Measurements from ENCODE around the gene SLMAP.
A peak's percentile ranks its signal among the peaks of the same experiment; 100 is the strongest.

Gene SLMAP

DNA sequence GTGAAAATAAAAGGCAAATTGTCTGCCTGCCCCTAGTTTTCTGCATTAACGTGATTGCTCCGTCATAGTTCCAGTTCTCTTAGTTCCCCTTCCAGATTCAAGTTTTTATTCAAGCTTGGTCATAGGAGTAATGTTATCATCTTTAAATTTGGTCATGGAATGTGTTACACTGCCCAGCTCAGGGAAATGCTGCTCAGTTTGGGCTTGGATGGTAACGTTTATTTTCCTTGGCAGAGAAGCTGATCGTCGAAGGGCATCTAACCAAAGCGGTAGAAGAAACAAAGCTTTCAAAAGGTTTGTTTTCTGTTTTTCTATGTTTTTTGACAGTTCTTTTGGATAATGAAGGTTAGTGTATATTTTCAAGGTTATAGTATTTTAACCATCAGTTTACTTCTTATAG, 133.7 kb downstream of the SLMAP start:
- H3K9me3 Mint-ChIP-seq: no peaks in the 10 kb centered on the region
- H3K36me3 Mint-ChIP-seq: peaks cover 37 to 43% of the 10 kb centered on the region in 2 donors
- DNase-seq: no peak
- no peak overlapping the region for H3K27ac Mint-ChIP-seq
- H3K27me3 Mint-ChIP-seq: no peaks in the 10 kb centered on the region
- no peaks in the 10 kb centered on the region for H3K4me1 Mint-ChIP-seq
- ATAC-seq (replicated peaks): no peak
- no peak overlapping the region for H3K4me3 Mint-ChIP-seq

DNA sequence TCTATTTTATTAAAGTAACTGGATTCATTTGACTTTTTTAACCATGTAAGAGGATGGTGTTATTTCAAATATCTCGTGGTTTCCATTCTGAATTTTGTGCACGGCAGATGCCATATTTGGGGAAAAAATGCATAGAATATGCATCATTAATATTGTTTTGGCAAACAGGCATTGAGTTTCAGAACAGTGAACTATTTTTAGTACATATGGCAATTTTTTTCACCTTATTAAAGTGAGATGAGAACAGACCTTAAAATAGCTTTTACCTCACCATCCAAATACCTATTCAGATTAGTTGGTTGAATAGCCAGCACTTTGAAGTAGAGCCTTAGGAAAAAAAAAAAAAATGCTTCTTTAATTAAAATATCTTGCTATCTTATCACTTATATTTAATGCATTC, 134.8 kb downstream of the SLMAP start:
- Mint-ChIP-seq H3K27me3 (no peaks in the 10 kb centered on the region), H3K9me3 (no peaks in the 10 kb centered on the region), H3K36me3 (peaks cover 29 to 35% of the 10 kb centered on the region in 2 donors), H3K27ac (no peak overlapping the region), H3K4me1 (no peaks in the 10 kb centered on the region), H3K4me3 (no peak overlapping the region)
- DNase-seq (no peak), ATAC-seq (replicated peaks) (no peak)

DNA sequence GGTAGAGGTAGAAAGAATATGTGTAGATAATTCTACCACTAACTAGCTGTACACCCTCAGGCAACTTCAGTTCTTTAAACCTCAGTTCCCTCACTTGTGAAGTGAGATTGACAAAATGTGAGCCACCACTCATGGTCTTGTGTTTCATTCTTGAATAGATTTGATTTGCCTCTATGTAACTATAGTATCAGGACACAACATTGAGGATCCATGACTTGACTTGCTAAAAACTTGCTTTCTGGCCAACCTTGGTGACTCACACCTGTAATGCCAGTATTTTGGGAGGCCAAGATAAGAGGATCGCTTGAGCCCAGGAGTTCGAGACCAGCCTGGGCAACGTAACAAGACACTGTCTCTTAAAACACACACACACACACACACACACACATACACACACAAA, 136.3 kb downstream of the SLMAP start:
- no peaks in the 10 kb centered on the region for H3K27me3 Mint-ChIP-seq
- no peak for DNase-seq
- peaks cover 27 to 38% of the 10 kb centered on the region in 2 donors for H3K36me3 Mint-ChIP-seq
- H3K4me1 Mint-ChIP-seq: no peaks in the 10 kb centered on the region
- no peak for ATAC-seq (replicated peaks)
- H3K9me3 Mint-ChIP-seq: no peaks in the 10 kb centered on the region
- no peak overlapping the region for H3K4me3 Mint-ChIP-seq
- peak overlapping the region; percentile 42 for H3K27ac Mint-ChIP-seq

DNA sequence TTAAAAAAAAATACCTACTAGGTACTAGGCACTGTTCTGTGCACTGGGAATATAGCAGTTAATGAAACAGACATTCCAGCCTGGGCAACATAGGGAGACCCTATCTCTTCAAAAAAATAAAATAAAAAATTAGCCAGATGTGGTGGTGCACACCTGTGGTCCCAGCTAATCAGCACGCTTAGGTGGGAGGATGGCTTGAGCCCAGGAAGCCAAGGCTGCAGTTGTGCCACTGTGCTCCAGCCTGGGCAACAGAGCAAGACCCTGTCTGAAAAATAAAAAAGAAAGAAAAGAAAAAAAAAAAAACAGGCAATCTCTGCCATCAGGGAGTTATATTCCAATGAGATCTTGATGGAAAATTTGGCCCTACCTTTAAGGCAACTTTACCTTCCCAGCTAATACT, 137.0 kb downstream of the SLMAP start:
- Mint-ChIP-seq H3K36me3 (peaks cover 24 to 38% of the 10 kb centered on the region in 2 donors), H3K4me1 (no peaks in the 10 kb centered on the region), H3K9me3 (no peaks in the 10 kb centered on the region), H3K4me3 (no peak overlapping the region), H3K27me3 (no peaks in the 10 kb centered on the region), H3K27ac (no peak overlapping the region)
- ATAC-seq (replicated peaks) (no peak), DNase-seq (no peak)

DNA sequence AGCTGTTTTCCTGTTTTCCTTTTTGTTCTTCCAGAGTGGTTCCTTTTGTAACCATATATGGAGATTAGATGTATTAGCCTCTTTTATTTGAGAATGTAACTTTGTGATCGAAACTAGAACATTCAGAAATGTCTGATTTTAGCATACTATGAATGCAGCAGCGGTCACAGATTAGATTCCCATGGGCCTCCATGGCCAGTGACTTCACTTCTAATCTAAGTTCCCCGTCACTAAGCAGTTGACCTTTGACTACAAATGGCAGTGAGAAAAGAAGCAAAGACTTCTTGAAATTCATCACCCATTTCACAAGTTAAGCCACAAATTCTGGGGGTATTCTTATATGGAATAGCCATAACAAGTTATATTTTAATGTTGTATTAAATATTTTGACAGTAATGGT, 137.6 kb downstream of the SLMAP start:
- no peaks in the 10 kb centered on the region for H3K27me3 Mint-ChIP-seq
- H3K27ac Mint-ChIP-seq: no peak overlapping the region
- no peaks in the 10 kb centered on the region for H3K9me3 Mint-ChIP-seq
- no peaks in the 10 kb centered on the region for H3K4me1 Mint-ChIP-seq
- peaks cover 25 to 41% of the 10 kb centered on the region in 2 donors for H3K36me3 Mint-ChIP-seq
- H3K4me3 Mint-ChIP-seq: no peak overlapping the region
- ATAC-seq (replicated peaks) (no peak), DNase-seq (no peak)

DNA sequence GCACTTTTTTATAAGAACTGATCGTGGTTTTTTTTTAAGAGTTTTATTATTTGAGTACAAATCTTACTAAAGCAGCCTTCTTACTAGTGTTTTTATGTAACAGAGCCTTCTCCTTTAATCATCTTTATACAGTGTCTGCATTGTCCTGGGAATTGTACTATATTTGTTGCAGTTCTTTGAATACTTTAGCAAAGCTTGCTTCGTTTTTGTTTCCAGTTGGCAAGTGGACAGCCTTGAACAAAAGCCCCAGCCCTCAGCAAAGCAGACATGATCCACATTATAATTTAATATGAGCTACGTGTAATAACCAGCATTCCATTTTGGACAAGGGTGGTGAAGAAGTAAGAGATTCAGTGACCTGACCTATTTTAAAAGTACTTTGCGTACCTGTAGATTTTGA, 139.9 kb downstream of the SLMAP start:
- no peak overlapping the region for H3K27ac Mint-ChIP-seq
- H3K27me3 Mint-ChIP-seq: no peaks in the 10 kb centered on the region
- ATAC-seq (replicated peaks) (no peak), DNase-seq (no peak)
- H3K4me3 Mint-ChIP-seq: no peak overlapping the region
- H3K4me1 Mint-ChIP-seq: no peaks in the 10 kb centered on the region
- peaks cover 27 to 49% of the 10 kb centered on the region in 2 donors for H3K36me3 Mint-ChIP-seq
- no peaks in the 10 kb centered on the region for H3K9me3 Mint-ChIP-seq

DNA sequence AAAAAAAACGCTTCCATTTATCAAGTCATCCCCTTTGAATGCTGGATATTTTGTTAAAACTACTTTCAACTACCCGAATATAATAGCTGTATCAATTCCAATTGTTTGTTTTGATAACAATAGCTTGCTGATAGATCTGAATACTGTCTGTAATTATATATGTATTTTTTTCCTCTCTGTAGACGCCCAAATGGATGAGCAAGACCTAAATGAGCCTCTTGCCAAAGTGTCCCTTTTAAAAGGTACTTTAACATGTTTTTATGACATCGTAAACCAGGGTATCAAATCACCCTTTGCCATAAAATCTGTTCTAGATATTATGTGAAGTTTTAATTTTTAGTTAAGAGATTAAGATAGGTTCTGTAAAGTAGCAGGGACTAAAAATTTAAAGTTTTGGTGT, 140.6 kb downstream of the SLMAP start:
- Mint-ChIP-seq H3K4me1 (no peaks in the 10 kb centered on the region), H3K27me3 (no peaks in the 10 kb centered on the region), H3K4me3 (no peak overlapping the region), H3K27ac (no peak overlapping the region), H3K9me3 (no peaks in the 10 kb centered on the region), H3K36me3 (peaks cover 32 to 56% of the 10 kb centered on the region in 2 donors)
- DNase-seq (no peak), ATAC-seq (replicated peaks) (no peak)

DNA sequence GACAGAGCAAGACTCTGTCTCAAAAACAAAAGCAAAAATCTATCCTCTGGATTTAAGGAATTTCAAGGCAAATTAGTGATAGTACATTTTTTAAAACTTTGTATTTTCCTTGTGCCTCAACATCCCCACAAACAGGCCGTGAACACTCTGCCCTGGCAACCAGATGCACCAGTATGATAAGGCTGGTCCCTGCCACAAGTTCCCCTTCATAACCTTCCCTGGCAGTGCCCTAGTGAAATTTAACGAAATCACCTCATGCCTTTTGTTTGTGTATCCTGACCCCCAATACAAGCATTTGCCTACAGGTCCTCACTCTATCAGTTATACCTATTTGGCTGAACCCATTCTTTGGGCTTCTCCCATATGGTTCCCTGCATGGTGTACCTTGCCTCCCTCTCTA, 144.7 kb downstream of the SLMAP start:
- Mint-ChIP-seq H3K36me3 (peaks cover 37 to 61% of the 10 kb centered on the region in 2 donors), H3K4me1 (no peaks in the 10 kb centered on the region), H3K9me3 (no peaks in the 10 kb centered on the region), H3K4me3 (no peak overlapping the region), H3K27me3 (no peaks in the 10 kb centered on the region), H3K27ac (no peak overlapping the region)
- no peak for DNase-seq
- ATAC-seq (replicated peaks): no peak

DNA sequence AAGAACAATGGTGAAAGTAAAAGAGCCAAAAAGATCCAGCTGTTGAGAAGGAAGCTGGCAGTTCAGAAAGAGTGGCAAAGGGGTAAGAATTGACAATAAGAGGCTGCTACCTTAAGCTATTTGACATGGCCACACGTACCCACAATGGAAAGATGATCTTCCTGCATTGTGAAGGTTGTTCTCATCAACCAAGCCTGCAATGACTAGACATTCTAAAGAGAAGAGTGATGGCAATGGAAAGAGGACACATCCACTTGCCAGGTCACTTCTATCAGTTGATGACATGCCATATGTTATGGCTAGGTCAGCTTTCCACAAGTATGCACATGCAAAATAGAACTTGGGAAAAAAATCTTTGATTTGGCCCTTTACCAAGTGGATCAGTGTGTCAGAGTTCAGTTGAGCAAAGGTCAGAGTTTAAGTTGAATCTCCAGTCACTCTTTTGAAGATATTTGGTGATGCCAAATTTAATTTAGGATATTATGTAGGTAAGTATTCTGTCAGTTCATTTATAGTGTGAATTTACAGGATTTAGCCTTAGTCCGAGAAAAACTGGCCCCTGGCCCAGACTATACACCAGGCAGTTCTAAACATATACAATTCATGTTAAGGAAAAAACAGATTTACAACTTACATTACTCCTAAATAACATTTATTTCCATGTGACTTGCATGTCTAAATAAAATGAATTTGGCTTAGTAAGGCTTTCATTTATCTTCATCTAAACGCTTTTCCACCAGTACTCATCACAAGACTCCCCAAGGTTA, 147.2 kb downstream of the SLMAP start:
- peaks cover 28 to 43% of the 10 kb centered on the region in 2 donors for H3K36me3 Mint-ChIP-seq
- H3K4me3 Mint-ChIP-seq: no peak overlapping the region
- H3K9me3 Mint-ChIP-seq: no peaks in the 10 kb centered on the region
- DNase-seq (no peak), ATAC-seq (replicated peaks) (no peak)
- no peaks in the 10 kb centered on the region for H3K4me1 Mint-ChIP-seq
- no peaks in the 10 kb centered on the region for H3K27me3 Mint-ChIP-seq
- H3K27ac Mint-ChIP-seq: no peak overlapping the region

DNA sequence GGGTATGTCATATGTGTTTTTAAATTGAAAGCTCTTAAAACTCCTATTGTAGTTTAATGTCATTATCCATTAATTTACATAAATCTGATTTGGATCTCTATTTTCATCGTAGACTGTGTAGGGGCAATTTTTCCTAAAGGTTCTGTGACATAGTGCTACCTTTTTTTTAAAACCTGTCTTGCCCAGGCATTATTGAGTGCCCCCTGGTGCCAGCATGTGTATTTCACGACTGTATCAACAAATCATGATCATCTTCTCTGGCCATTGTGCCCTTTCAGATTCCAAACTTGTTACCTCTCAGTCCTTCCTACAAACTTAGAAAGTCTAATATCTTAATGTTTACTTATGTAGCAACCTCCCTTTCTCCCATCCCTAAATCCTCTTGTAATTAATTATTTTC, 154.9 kb downstream of the SLMAP start:
- no peak for DNase-seq
- H3K4me1 Mint-ChIP-seq: no peaks in the 10 kb centered on the region
- no peak overlapping the region for H3K27ac Mint-ChIP-seq
- no peak for ATAC-seq (replicated peaks)
- H3K27me3 Mint-ChIP-seq: no peaks in the 10 kb centered on the region
- peaks cover 20 to 25% of the 10 kb centered on the region in 2 donors for H3K36me3 Mint-ChIP-seq
- no peaks in the 10 kb centered on the region for H3K9me3 Mint-ChIP-seq
- H3K4me3 Mint-ChIP-seq: no peak overlapping the region

DNA sequence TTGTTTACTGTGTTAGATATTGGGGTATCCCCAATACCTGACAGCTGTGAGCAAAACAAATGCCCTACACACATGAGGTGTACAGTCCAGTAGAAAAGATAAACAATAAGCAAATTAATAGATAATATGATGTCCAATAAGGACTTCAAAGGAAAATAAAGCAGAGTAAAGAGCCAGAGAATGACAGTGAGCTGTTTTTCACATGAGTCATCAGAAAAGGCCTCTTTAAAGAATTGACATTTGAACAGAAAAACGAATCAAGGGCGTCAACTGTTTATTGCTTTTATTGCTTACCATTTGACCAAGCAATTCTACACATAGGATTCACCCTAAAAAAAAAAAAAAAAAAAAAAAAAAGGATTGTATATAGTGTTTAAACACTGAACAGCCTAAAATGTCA, 155.5 kb downstream of the SLMAP start:
- ATAC-seq (replicated peaks): no peak
- Mint-ChIP-seq H3K36me3 (peaks cover 25 to 30% of the 10 kb centered on the region in 2 donors), H3K27me3 (no peaks in the 10 kb centered on the region), H3K4me1 (no peaks in the 10 kb centered on the region), H3K9me3 (no peaks in the 10 kb centered on the region), H3K4me3 (no peak overlapping the region), H3K27ac (no peak overlapping the region)
- DNase-seq: no peak

DNA sequence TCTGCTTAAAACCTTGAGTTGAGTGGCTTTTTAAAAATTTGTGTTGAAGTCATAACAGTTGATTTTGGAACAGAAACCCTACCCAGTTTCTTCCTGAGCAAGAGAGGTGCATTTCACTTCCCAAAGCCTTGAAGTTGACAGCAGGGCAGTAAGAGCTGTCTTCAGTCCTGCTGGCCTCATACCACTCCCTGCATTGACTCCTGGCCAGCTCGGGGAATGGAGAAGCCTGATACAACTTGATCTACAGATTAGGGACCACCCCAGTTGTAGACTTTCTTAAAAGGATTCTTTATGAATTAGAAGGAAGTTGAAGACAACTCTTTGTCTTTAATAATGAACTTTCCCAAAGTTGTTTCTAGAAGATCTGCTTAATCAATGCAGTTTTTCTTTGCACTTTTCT, 161.5 kb downstream of the SLMAP start:
- DNase-seq (no peak), ATAC-seq (replicated peaks) (no peak)
- no peaks in the 10 kb centered on the region for H3K4me1 Mint-ChIP-seq
- no peaks in the 10 kb centered on the region for H3K27me3 Mint-ChIP-seq
- H3K27ac Mint-ChIP-seq: no peak overlapping the region
- no peaks in the 10 kb centered on the region for H3K9me3 Mint-ChIP-seq
- no peak overlapping the region for H3K4me3 Mint-ChIP-seq
- peaks cover 40 to 49% of the 10 kb centered on the region in 2 donors for H3K36me3 Mint-ChIP-seq

DNA sequence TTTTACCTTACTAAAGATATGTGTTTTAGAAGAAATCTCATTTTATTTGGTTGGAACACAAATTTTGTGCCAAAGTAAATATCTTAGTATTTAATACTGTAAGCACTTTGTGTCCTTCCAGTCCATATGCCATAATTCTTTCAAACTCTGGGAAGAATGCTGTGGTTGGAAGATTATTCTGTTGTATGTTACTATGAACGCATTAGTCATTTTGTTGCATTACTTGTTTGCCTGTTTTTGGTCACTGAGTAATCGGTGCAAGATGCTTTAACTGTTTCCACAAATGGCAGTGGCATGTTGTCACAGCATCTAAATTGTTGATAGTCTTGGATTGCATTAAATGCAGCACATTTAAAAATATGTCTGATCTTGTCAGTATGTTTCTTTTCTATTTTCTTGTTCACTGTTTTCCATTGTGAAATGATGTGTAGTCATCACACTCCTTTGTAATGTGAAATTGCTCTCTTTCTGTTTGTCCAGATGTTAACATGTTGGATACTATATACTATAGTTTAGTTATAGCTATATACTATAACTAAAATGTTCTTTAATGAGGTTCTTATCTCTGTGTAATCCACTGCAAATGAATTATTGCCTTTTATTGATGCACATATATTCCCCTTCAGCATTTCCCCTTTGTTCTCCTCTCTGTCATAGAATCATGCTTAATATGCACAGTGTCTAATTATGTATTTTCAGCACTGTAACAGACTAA, 162.2 kb downstream of the SLMAP start:
- no peak for DNase-seq
- no peak for ATAC-seq (replicated peaks)
- no peak overlapping the region for H3K27ac Mint-ChIP-seq
- no peaks in the 10 kb centered on the region for H3K4me1 Mint-ChIP-seq
- H3K36me3 Mint-ChIP-seq: peaks cover 44 to 56% of the 10 kb centered on the region in 2 donors
- H3K4me3 Mint-ChIP-seq: no peak overlapping the region
- H3K27me3 Mint-ChIP-seq: no peaks in the 10 kb centered on the region
- no peaks in the 10 kb centered on the region for H3K9me3 Mint-ChIP-seq

DNA sequence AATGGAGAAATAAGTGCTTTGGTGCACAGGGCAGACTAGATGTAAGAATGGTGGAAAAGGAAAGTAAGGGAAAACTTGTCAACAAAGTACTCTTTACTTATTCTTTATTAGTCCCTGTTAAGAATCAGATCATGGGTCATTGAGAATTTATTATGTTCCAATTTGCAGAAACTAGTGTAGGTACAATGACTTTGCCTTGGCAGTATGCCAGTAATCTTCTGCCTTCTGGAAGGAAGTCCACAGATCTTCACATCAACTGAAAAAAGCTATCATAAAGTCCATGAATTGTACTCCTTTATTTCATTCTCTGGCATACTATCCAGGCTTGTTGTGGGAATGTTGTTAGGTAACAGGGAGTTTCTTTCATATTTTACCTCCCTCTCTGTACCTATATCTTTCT, 163.9 kb downstream of the SLMAP start:
- no peak for ATAC-seq (replicated peaks)
- H3K27ac Mint-ChIP-seq: no peak overlapping the region
- no peaks in the 10 kb centered on the region for H3K4me1 Mint-ChIP-seq

DNA sequence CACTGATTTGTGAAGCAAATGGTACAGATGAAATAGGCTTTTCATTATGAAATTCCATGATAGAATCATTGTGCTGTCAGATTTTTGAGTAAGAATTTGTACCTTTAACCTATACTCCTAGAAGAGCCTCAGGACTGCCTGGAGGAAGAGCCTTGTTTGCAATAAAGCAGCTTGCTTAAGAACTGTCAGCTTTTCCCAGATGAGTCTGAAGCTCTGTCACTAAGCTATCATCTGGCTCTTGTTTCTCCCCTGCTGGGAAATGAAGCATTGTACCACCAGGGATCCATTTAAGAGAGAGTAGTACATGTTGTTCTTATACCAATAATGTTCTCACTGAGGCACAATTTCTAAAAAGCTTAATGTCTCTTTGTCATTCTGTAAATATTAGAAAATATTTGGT, 167.0 kb downstream of the SLMAP start:
- ATAC-seq (replicated peaks) (no peak), DNase-seq (no peak)
- no peak overlapping the region for H3K4me3 Mint-ChIP-seq
- peaks cover 35 to 53% of the 10 kb centered on the region in 2 donors for H3K36me3 Mint-ChIP-seq
- H3K27me3 Mint-ChIP-seq: no peaks in the 10 kb centered on the region
- no peaks in the 10 kb centered on the region for H3K9me3 Mint-ChIP-seq
- no peak overlapping the region for H3K27ac Mint-ChIP-seq
- no peaks in the 10 kb centered on the region for H3K4me1 Mint-ChIP-seq

More for the DNA sequence above, 163.9 kb downstream of the SLMAP start:
- Mint-ChIP-seq H3K9me3 (no peaks in the 10 kb centered on the region), H3K27me3 (no peaks in the 10 kb centered on the region), H3K4me3 (no peak overlapping the region), H3K36me3 (peaks cover 44 to 60% of the 10 kb centered on the region in 2 donors)
- DNase-seq: no peak

All from stimulated activated naive B cell treated with anti-CD40 and anti-IgM and Interleukin-4, amounts not matched to agents 10 μg/mL and 1 μg/mL and 100 μg/mL, for 72 hours (primary cell).